GM21723 (cell line): ENCODE measurements around the gene CSNK2A3.

Experiments
- ATAC-seq: cut with Tn5 transposase; IDR thresholded peaks from one replicate; pipeline ENCODE4 v1.9.1; 2021; ENCODE audit warnings: mild to moderate bottlenecking, moderate library complexity; ENCODE audit not compliant: unreplicated experiment

CSNK2A3 gene

GRCh38 chr11:11338304-11338703 lies 14.7 kb downstream of the CSNK2A3 start:
- ATAC-seq, result no peak

DNA sequence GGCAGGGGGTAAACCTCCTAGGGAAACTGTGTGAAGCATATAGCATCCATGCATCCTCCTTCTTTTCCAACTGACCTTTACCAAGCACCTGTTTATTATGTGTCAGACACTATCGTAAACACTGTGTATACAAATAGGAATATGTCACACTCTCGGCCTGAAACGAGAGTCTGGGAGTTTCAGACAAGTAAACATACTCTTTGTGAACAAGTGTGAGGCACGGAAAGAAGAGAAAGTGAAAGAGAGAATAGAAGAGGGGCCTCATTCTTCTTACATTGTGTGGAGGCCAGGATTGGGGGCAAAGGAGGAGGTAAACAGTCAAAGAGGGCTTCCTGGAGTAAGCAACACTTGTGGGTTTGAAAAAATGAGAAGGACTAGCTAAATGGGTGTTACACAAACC lies 16.4 kb downstream of the CSNK2A3 start:
- ATAC-seq, result no peak

DNA sequence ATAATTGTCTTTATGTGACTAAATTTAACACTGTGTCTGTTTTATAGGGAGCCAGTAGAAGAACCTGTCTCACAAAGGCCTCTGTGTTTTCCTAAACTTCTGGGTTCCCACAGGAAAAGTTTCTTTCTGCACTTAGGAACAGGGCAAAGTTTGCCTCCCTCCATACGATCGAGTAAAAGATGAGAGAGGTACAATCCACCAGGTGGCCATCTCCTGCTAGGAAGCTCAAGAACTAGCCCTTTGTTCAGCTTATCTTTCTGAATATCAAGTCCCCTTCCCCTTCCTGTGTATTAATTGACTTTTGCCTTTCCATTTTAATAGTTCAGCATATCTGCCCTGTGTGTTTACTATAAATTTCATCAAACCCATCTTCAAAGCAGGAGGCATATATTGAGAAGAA lies 18.0 kb downstream of the CSNK2A3 start:
- ATAC-seq, result no peak

- no peak for ATAC-seq
Measured at GRCh38 chr11:11334607-11335006, 18.4 kb downstream of the CSNK2A3 start.

DNA sequence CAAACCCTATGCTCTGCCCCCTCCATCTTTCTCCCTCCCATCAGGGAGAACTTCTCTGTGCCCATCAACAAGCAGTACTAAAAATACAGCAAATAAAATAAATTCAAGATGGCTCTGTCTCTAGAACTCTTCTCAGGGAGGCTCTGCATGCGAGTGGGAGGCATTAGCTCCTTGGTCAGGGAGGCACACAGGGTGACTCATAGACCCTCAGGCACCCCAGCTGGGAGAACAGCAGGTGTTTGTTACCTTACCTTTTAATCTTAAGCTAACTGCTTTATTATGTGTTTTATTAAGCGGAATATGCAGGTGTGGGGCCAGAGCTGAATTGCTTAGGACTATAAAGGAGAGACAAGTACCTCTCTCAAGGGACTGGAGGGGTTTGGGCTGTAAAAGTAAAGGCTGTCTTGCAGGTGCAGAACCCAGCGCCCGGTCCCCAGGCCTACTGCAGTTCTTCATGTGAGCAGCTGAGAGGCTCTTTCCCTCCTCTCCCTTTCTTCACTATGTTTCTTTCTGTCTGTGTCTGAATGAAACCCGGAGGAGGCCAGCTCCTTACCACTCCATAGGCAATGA lies 20.8 kb downstream of the CSNK2A3 start:
- no peak for ATAC-seq

GRCh38 chr11:11329062-11329806 lies 23.8 kb downstream of the CSNK2A3 start:
- no peak for ATAC-seq

DNA sequence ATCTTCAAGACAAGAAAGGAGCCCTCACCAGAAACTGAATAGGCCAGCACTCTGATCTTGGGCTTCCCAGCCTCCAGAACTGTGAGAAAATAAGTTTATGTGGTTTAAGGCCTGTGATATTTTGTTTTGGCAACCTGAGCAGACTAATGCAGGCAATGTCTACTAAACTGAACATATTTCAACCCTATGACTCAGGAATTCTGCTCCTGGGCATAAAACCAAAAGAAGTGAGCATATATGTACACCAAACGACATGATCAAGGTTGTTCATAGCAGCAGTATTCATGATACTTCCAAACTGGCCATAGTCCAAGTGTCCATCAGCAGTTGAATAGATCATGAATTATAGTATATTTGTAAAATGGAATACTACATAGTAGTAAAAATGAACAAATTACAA lies 29.0 kb downstream of the CSNK2A3 start:
- no peak for ATAC-seq

DNA sequence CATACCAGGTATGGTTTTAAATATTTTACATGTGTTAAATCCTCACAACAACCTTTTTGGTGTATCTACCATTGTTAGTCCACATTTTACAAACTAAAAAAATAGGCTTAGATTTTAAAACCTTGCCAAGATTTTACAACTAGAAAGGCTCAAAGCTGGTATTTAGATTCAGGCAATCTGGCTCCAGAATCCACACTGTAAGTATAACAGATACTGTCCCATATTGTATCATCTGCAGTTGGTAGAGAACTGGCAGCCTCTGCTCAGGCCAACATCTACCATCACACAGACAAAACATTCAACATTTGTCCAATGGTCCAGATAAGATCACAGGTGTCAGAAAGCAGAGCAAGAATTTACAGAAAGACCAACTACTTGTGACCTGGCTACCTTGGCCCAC lies 30.9 kb downstream of the CSNK2A3 start:
- ATAC-seq, result no peak

DNA sequence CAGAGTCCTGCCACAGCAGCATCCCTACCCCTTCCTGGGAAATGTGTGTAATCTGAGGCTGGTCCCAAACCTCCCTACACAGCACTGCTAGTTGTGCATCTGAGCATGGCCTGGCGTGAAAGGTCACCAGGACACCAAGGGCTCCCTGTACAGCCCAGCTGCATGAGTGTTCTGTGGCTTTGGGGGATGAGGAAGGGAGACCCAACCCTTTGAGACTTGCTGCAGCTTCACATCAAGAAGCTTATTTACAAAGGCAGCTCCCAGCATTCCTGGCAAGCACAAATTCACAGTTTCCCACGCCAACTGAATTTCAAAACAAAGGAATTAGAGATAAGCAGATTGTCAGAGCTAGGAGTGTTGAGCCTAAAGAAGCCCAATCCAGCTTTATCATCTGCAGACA lies 32.2 kb downstream of the CSNK2A3 start:
- no peak for ATAC-seq

DNA sequence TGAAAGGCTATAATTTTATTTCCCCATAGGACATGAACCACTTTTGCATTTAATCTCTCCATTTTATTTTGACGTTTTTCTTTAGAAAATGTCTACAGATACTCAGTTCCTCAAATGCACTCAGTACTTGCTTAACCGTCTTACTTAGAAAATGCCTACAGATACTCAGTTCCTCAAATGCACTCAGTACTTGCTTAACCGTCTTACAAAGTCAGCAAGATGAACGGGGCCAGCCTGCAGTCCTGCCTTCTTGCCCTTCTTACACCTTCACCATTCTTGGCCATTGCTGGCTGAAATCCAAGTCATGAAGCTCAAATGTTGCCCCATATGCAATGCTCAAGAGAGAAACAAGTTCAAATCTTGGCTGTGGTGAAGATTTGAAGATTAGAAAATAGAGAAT lies 34.1 kb downstream of the CSNK2A3 start:
- ATAC-seq, result peak; percentile 95

DNA sequence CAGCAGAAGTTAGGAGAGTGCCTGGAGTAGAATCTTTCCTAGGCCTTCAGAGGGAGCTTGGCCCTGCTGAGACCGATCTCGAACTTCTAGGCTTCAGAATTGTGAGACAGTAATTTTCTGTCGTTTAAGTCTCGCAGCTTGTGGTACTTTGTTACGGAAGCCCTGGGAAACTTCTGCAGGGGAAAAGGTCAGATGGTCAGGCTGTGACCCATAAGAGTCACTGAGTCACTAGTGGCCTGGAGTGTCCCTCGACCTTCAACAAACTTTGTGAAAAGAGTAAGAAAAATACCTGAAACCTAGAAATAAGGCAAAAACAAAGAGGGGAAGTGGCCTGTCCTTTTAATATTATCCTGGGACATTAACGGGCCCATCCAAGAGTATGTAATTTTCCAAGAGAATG lies 34.6 kb downstream of the CSNK2A3 start:
- no peak for ATAC-seq

DNA sequence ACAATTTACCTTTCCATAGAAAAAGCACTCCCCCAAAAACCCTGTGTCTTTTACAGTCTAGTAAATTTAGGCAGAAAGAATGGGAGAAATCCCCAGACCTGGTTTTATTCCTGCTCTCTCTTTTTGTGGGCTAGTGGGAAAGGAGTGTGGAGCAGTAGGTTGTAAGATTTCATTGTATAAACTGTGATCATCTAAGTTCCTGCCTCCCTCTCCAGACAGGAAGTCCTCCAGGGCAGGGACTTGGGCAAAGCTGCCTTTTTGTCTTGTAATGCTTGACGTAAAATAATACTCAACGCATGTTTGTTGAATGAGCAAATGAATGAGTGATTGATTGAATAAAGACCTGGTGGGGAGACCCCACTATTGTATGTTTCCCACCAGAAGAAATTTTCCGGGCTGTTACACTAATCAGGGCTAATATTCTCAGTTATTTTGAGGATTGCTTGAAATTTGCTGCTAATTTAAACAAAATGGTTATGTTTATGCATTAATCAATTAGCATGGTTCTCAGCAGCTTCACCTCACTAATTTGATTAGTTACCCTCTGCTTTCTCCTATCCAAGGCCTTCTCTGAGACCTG lies 36.3 kb downstream of the CSNK2A3 start:
- ATAC-seq, result no peak

GRCh38 chr11:11313902-11314692 lies 39.0 kb downstream of the CSNK2A3 start:
- no peak for ATAC-seq

DNA sequence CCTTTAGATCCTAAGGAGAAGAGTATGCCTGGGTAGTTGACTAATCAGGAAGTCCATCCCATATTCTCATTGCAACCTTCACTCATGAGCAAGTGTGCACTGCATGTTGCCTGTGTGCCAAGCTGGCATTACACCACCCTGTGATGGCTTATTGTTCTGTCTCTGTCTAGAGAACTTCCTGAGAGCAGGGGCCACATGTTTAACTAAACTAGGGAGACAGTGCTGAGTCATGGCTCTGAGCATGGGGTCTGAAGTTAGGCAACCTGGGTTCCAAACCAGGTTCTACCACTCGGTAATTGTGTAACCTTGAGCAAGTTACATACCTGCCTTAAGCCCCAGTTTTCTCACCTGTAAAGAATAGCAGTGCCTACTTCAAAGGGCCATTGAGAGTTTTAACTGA lies 39.6 kb downstream of the CSNK2A3 start:
- no peak for ATAC-seq

DNA sequence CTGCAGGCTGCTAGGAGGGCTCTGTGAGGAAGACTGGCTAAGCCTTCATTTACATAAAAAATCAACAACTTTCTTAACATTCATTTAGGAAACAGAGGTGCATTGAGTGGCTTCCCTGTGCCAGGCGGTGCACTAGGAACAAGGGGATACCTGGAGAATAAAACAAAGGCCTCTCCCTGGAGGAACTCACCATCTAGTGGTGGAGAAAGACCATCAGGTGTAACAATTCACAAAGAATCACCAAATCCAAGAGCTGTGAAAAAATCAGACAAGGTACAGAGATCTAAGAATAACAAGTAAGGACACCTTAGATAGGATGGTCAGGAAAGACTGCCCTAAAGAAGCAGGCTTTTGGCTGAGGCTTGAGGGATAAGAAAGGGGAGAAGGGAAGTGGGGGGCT lies 40.3 kb downstream of the CSNK2A3 start:
- no peak for ATAC-seq

DNA sequence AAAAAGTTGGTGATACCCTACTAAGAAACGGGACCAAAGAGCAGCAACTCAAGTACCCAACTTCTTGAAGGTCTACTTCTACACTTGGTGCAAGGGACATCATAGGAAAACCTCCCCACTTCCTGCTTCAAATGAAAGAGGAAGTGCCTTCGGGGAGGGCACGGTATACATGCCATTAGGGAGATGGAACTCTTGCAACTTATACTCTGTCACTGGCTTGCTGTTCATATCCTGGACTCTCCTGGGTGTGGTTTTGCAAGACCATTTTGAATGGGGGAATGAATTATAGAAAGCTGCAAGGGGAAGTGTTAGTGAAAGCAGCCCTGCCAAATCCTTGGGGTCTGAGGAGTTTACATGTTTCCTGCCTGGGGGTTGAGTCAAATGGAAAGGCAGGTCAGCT lies 41.9 kb downstream of the CSNK2A3 start:
- no peak for ATAC-seq

- ATAC-seq, result no peak
Measured at GRCh38 chr11:11309906-11310305, 43.1 kb downstream of the CSNK2A3 start.

GRCh38 chr11:11308249-11308648 lies 44.8 kb downstream of the CSNK2A3 start:
- no peak for ATAC-seq

DNA sequence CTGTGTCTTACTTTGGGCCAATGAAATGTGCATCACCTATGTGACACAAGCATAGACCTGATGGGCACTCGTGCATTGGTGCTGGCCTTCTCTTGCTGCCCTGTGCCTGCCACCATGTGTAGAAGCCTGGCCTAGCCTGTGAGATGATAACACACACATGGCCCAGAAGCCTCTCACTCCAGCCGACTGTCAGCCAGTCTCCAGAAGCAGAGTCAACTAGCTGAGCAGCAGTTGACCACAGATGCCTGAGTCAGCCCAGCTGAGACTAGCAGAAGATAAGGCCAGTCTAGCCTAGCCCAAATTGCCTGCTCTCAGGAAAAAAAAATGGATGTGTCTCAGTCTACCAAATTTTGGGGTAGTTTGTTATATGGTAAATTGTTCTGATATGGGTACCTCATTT lies 46.2 kb downstream of the CSNK2A3 start:
- no peak for ATAC-seq

GRCh38 chr11:11304550-11304949 lies 48.5 kb downstream of the CSNK2A3 start:
- no peak for ATAC-seq

DNA sequence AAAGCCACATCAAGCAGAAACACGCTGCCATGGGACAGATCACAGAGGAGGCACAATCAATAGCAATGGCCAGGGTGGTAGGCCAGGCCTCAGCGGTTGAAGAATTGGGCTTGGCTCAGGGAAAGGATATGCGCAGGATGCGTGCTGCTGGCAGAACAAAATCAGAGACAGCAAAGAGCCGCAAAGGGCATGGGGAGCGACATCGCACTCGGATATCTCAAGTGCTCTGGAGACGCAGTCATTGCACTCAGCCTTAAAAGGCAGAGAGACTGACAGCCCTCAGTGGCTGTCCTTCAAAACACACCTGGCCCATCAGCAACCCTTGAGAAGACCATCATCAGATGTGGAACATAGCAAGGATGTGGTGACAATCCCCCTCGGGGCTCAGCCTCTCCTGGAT lies 50.5 kb downstream of the CSNK2A3 start:
- no peak for ATAC-seq
